Heart left ventricle (tissue), 13 donors: Measurements from ENCODE around the gene OSBPL10.

Experiments
- POLR2A ChIP-seq, 2 donors: fragments of 450-650 bp; IDR thresholded peaks; one replicate each; pipeline ENCODE4 v1.6.1; 2017; ENCODE audit warnings: antibody characterized with exemption in 2 of 2, mild to moderate bottlenecking in 2 of 2, moderate library complexity in 2 of 2
- TF ChIP-seq, protein P1 (sequence below), 12 donors: fragments of 200-600 bp; sonication (generic) in 4 of 12; IDR thresholded peaks; one replicate each; pipeline versions ENCODE4 v1.5.0 to v1.8.0; 2018 to 2022; ENCODE audit warnings: antibody characterized with exemption in 12 of 12, mild to moderate bottlenecking in 5 of 12
- donor health status: ischemic (EF 13 %, LVEDD 7.1; RV severe dilation, severe dysfunction).
- donor health status: DM: no; HTN: yes; CAD: no.
- donor health status: DM: no; HTN: no; CAD: no.
- donor health status: ischemic (EF 25% LVEDD 6.9; RV normal size, moderate dysfunction).
- donor health status: ischemic (EF 25% LVEDD 5.7; RV mildly dilated, moderate dysfunction).
- donor health status: ischemic (EF 35%, LVEDD 5.7; RV mildly dilated, moderate dysfunction).
- donor health status: nonischemic (EF 11% LVEDD 7.7; RV severe dilation, severe dysfunction).
- donor health status: DM: yes; HTN: yes; CAD: no.
- donor health status: PGD.
- donor health status: ischemic (EF 29% LVEDD 5.4; RV normal size, mild dysfunction).
- donor health status: nonischemic (EF 23%, LVEDD 6.1; RV moderate dilation, normal function).

DNA sequence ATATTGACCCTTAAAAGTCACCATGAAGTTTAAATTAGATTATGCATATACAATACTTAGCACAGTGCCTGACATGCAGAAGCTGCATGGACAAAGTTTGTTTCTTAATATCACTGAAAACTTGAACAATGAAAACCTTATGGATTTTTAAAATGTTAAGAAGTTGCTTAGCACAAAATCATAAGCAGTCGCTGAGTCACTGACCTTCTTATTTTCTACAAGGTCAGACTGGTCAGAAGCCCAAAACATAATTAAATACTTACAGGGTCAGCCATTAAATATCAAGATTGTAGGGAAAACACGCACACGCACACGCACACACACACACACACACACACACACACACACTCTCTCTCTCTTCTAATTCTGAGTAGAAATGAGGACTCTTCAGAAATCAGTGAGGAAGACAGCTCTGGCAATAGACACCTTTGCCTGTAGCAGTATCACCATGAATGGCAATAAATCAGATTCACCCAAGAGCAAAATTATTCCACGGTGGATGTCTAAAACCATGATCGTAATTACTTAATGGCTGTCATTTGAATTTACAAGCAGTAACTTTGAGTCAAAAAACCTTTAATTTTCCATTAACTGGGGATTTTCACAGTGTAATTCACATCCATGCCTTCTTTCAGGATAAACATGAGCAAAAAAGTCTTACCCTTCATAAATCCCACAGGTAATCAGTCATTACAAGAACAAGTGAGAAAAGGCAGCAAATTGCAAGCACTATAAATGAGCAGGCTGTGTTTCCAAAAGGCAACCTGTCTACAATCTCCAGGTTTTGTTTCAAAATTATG, 147.5 kb downstream of the OSBPL10 start:
- TF ChIP-seq POLR2A (IDR thresholded peaks at IDR 0.05): no peak
- TF ChIP-seq, protein P1, sequence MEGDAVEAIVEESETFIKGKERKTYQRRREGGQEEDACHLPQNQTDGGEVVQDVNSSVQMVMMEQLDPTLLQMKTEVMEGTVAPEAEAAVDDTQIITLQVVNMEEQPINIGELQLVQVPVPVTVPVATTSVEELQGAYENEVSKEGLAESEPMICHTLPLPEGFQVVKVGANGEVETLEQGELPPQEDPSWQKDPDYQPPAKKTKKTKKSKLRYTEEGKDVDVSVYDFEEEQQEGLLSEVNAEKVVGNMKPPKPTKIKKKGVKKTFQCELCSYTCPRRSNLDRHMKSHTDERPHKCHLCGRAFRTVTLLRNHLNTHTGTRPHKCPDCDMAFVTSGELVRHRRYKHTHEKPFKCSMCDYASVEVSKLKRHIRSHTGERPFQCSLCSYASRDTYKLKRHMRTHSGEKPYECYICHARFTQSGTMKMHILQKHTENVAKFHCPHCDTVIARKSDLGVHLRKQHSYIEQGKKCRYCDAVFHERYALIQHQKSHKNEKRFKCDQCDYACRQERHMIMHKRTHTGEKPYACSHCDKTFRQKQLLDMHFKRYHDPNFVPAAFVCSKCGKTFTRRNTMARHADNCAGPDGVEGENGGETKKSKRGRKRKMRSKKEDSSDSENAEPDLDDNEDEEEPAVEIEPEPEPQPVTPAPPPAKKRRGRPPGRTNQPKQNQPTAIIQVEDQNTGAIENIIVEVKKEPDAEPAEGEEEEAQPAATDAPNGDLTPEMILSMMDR (IDR thresholded peaks at IDR 0.05): no peak
